HG03469 (cell line): ENCODE measurements around the gene SORT1.

Source experiments
- ATAC-seq: cut with Tn5 transposase; IDR thresholded peaks from one replicate; pipeline ENCODE4 v1.9.1; 2021; ENCODE audit warnings: mild to moderate bottlenecking, moderate library complexity, moderate number of reproducible peaks; ENCODE audit not compliant: unreplicated experiment

The SORT1 gene

DNA sequence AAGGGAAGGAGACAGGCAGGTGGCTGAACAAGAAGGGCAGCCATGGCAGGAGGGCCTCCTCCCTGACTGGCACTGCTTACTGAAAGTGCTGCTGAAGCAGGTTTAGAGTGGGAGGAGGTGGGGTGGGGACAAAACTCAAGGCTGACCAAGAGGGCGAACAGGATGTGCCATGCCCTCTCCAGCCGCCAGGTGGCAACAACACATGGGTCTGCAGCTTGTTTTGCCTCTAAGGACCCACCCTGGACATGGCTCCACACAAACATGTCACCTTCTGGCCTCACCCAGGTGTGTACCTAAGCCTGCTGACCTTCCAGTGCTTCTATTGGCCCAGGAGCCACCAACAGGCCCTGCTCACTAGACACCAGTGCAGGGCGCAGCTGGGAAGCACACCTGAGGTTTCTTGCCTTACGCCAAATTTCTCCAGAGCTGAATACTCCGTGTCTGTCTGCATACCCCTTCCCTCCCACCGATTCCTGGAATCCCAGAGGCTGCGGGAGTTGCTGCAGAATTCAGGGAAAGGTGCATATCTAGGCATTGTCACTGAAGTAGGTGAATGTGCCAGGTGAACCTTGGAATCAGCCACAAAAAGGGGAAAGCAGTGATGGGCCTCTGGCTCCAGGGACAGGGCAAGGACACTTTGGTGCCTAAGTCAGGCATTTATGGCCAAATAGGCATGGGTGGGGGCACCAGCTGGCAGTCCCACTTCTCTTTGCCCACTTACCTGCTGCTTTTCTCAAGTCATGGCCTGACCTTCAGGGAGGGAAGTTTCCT, 120.1 kb downstream of the SORT1 start:
- no peak for ATAC-seq

DNA sequence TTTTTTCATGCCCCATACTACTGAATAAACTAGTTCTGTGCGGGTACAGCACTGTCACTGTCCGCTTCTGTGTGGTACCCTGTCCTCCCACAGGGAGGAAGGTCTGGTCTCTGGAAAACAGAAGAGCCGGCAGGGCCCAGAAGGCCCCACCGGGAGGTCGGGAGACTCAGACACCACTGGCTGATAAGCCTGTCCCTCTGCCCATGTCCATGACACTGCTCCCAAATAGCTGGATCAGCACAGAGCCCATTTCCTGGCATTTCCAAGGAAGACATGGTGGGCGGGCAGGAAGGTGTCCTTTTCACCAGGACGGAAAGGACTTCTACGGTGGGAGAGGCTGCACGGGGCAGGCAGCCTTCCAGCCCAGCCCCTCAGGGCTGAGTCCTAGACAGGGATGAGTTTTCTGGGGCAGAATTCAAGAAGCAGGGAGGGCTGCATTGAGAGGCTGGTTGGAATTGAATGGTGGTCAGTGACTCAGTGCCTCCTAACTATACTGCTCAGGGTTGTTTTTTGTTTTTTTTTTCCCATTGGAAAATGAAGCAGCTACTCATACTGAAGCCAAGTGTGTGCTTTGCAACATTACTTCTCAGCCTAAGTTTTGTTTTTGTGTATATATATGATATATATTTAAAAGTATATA, 121.9 kb downstream of the SORT1 start:
- ATAC-seq, result no peak

DNA sequence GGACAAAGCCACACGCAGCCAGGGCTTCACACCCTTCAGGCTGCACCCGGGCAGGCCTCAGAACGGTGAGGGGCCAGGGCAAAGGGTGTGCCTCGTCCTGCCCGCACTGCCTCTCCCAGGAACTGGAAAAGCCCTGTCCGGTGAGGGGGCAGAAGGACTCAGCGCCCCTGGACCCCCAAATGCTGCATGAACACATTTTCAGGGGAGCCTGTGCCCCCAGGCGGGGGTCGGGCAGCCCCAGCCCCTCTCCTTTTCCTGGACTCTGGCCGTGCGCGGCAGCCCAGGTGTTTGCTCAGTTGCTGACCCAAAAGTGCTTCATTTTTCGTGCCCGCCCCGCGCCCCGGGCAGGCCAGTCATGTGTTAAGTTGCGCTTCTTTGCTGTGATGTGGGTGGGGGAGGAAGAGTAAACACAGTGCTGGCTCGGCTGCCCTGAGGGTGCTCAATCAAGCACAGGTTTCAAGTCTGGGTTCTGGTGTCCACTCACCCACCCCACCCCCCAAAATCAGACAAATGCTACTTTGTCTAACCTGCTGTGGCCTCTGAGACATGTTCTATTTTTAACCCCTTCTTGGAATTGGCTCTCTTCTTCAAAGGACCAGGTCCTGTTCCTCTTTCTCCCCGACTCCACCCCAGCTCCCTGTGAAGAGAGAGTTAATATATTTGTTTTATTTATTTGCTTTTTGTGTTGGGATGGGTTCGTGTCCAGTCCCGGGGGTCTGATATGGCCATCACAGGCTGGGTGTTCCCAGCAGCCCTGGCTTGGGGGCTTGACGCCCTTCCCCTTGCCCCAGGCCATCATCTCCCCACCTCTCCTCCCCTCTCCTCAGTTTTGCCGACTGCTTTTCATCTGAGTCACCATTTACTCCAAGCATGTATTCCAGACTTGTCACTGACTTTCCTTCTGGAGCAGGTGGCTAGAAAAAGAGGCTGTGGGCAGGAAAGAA, 122.9 kb downstream of the SORT1 start:
- no peak for ATAC-seq

DNA sequence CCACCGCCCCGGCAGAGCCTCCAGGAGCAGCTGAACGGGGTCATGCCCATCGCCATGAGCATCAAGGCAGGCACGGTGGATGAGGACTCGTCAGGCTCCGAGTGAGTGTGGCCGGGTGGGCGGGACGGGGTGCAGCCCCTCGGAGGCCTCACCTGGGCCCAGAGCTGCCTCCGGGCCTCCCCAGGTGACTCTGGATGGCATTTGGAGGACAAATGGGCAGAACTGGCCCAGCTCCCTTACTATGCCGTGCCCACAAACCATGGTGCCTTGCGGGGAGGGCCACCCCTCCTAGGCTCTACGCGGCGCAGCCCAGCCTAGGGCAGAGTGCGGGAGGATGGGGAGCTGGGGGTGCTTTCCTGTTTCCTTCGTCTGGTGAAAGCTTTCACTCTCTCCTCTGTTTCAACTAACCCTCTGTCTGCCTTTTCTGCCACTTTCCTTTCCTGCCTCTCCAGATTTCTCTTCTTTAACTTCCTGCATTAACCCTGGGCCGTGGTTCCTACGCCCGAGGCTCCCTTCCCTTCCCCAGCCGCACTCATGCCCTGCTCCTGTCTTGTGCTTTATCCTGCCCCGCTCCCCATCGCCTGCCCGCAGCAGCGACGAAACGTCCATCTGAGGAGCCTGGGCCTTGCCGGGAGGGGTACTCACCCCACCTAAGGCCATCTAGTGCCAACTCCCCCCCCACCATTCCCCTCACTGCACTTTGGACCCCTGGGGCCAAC, 124.0 kb downstream of the SORT1 start:
- no peak for ATAC-seq

DNA sequence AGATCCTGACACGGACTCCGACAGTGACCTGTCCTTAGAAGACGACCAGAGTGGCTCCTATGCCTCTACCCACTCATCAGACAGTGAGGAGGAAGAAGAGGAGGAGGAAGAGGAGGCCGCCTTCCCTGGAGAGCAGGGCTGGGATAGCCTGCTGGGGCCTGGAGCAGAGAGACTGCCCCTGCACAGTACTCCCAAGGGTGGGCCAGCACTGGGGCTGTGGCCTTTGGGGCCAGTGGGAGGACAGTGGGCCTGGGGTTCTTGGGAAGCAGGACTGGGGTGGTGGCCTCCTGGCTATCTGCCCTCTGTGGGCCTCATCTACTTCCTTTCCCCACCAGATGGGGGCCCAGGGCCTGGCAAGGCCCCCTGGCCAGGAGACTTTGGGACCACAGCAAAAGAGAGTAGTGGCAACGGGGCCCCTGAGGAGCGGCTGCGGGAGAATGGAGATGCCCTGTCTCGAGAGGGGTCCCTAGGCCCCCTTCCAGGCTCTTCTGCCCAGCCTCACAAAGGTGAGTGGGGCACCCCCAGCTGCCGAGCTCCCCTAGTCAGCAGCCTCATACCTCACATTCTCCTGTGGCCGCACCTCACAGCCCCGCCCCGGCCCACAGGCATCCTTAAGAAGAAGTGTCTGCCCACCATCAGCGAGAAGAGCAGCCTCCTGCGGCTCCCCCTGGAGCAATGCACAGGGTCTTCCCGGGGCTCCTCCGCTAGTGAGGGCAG, 124.7 kb downstream of the SORT1 start:
- no peak for ATAC-seq

GRCh38 chr1:109272021-109272799, 125.5 kb downstream of the SORT1 start:
- no peak for ATAC-seq

DNA sequence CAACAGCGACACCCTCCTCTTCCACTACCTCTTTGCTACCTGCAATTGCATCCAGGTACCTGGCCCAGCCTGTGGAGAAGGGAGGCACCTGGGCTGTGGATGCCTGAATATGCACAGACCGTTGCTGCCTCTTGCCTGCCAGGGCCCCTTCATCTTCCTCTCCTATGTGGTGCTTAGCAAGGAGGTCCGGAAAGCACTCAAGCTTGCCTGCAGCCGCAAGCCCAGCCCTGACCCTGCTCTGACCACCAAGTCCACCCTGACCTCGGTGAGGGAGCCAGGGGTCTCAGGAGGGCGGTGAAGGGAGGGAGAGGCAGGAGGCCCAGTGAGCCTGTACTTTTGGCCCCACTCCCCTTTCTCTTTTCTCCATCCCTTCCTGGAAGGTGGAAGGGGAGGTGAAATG, 126.3 kb downstream of the SORT1 start:
- no peak for ATAC-seq

GRCh38 chr1:109270623-109271317, 126.9 kb downstream of the SORT1 start:
- no peak for ATAC-seq

DNA sequence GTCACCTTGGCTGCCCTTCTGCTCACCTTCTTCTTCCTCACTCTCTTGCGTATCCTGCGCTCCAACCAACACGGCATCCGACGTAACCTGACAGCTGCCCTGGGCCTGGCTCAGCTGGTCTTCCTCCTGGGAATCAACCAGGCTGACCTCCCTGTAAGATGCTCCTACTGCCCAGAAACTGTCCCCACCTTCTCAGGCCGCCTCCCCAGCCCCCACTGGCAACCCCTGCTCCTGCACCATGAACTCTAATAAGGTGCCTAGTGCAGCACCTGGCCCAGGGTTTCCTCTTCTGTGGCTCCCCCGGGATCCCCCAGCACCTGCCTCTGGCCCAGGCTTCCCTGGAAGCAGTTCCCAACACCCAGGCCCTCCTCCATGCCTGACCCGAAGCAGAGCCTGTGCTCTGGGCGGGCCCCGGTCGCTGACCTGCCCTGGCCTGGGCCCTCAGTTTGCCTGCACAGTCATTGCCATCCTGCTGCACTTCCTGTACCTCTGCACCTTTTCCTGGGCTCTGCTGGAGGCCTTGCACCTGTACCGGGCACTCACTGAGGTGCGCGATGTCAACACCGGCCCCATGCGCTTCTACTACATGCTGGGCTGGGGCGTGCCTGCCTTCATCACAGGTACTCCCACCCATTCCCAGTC, 127.6 kb downstream of the SORT1 start:
- no peak for ATAC-seq

DNA sequence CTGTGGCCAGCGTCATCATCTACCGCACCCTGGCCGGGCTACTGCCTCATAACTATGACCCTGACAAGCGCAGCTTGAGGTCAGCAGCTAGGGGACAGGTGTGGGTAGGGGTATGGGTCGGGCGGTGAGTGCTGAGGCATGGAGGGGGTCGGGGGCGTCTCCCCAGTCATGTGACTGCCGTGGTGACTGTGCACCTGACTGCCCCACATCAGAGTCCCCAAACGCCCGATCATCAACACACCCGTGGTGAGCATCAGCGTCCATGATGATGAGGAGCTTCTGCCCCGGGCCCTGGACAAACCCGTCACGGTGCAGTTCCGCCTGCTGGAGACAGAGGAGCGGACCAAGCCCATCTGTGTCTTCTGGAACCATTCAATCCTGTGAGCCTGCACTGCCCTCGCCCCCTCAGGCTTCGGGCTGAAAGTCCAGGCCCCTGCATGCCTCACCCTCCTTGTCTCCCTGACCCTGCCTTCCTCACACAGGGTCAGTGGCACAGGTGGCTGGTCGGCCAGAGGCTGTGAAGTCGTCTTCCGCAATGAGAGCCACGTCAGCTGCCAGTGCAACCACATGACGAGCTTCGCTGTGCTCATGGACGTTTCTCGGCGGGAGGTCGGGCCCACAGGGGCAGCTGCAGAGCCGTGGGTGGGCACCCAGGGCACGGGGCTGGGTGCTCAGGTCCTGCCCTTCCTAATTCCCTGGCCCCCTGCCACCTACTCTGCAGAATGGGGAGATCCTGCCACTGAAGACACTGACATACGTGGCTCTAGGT, 128.3 kb downstream of the SORT1 start:
- no peak for ATAC-seq

GRCh38 chr1:109268431-109269211, 129.1 kb downstream of the SORT1 start:
- ATAC-seq, result no peak

DNA sequence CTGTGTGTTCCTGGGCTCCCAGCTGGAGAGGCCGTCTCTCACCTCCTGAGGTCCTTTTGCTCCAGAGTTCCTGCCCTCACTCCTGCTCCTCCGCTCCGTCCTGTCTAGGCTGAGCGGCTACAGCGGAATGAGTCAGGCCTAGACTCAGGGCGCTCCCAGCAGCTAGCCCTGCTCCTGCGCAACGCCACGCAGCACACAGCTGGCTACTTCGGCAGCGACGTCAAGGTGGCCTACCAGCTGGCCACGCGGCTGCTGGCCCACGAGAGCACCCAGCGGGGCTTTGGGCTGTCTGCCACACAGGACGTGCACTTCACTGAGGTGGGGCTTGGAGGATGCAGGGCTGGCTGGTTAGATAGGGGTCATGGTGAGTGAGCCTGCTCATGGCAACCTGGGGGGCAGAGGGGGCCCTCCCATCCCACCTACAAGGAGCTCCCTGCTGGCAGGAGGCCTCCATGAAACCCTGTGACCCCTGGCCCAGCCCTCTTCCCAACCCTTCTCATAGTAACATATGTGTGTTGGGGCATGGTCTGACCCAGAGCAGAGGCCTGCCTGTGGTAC, 129.9 kb downstream of the SORT1 start:
- no peak for ATAC-seq

- no peak for ATAC-seq
Measured at GRCh38 chr1:109266965-109267364, 130.8 kb downstream of the SORT1 start.

GRCh38 chr1:109265741-109266330, 131.9 kb downstream of the SORT1 start:
- no peak for ATAC-seq

- no peak for ATAC-seq
Measured at GRCh38 chr1:109265016-109265415, 132.7 kb downstream of the SORT1 start.

GRCh38 chr1:109264379-109264755, 133.4 kb downstream of the SORT1 start:
- no peak for ATAC-seq
